Measurements from ENCODE around the gene MAP3K13.

The MAP3K13 gene

DNA sequence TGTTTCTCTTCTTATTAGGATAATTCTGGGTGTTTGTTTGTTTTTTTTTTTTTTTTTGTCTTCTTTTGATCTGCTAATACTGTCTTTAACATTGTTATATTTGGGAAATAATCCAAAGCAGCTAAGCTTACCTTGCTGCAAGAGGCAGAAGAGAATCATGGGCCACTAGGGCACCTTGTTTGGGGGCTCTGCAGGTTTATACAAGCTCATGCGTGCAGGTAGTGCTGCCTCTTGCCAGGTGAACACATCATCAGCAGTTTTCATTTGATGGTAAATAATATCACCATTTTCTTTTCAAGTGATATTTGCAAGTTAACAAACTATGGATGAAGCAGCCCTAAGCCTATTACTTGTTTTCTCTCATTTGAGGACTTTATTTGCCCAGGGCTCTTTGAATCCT is 37.9 kb downstream of the MAP3K13 start:
- no peaks in the 10 kb centered on the region for H3K79me2 ChIP-seq (ENCODE audit: low read length)
- H4K20me1 ChIP-seq (ENCODE audit: insufficient read depth, low read length): no peaks in the 10 kb centered on the region
- H3K36me3 ChIP-seq (replicated peaks; ENCODE audit: low read depth, low read length): no peaks in the 10 kb centered on the region

GRCh38 chr3:185401319-185401955 is 38.5 kb downstream of the MAP3K13 start:
- Histone ChIP-seq H3K27ac (ENCODE audit: low read length) (no peak overlapping the region), H3K4me2 (ENCODE audit: low read length) (no peak overlapping the region), H3K27me3 (ENCODE audit: low read depth, low read length) (peaks cover 48% of the 10 kb centered on the region), H3K9me3 (ENCODE audit: insufficient read depth, low read length) (no peaks in the 10 kb centered on the region), H3K9ac (ENCODE audit: low read length) (no peak overlapping the region), H2AFZ (ENCODE audit: low read depth, low read length) (no peak overlapping the region), H4K20me1 (ENCODE audit: insufficient read depth, low read length) (no peaks in the 10 kb centered on the region), H3K4me3 (ENCODE audit: low read length) (no peak overlapping the region), H3K79me2 (ENCODE audit: low read length) (no peaks in the 10 kb centered on the region), H3K4me1 (ENCODE audit: low read length) (no peaks in the 10 kb centered on the region), H3K36me3 (replicated peaks; ENCODE audit: low read depth, low read length) (no peaks in the 10 kb centered on the region)
- no peak for TF ChIP-seq EZH2phosphoT487 (IDR thresholded peaks at IDR 0.05; ENCODE audit: low read depth)
- TF ChIP-seq, protein P1, sequence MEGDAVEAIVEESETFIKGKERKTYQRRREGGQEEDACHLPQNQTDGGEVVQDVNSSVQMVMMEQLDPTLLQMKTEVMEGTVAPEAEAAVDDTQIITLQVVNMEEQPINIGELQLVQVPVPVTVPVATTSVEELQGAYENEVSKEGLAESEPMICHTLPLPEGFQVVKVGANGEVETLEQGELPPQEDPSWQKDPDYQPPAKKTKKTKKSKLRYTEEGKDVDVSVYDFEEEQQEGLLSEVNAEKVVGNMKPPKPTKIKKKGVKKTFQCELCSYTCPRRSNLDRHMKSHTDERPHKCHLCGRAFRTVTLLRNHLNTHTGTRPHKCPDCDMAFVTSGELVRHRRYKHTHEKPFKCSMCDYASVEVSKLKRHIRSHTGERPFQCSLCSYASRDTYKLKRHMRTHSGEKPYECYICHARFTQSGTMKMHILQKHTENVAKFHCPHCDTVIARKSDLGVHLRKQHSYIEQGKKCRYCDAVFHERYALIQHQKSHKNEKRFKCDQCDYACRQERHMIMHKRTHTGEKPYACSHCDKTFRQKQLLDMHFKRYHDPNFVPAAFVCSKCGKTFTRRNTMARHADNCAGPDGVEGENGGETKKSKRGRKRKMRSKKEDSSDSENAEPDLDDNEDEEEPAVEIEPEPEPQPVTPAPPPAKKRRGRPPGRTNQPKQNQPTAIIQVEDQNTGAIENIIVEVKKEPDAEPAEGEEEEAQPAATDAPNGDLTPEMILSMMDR (IDR thresholded peaks at IDR 0.05; ENCODE audit: low read depth, low read length): no peak

More for the DNA sequence above, 37.9 kb downstream of the MAP3K13 start:
- no peak overlapping the region for H3K9ac ChIP-seq (ENCODE audit: low read length)
- no peak overlapping the region for H2AFZ ChIP-seq (ENCODE audit: low read depth, low read length)
- no peak overlapping the region for H3K4me2 ChIP-seq (ENCODE audit: low read length)
- no peaks in the 10 kb centered on the region for H3K4me1 ChIP-seq (ENCODE audit: low read length)
- H3K27ac ChIP-seq (ENCODE audit: low read length): no peak overlapping the region
- no peak overlapping the region for H3K4me3 ChIP-seq (ENCODE audit: low read length)
- TF ChIP-seq, protein P1 (IDR thresholded peaks at IDR 0.05; ENCODE audit: low read depth, low read length): no peak
- TF ChIP-seq EZH2phosphoT487 (IDR thresholded peaks at IDR 0.05; ENCODE audit: low read depth): no peak
- no peaks in the 10 kb centered on the region for H3K9me3 ChIP-seq (ENCODE audit: insufficient read depth, low read length)
- H3K27me3 ChIP-seq (ENCODE audit: low read depth, low read length): peaks cover 44% of the 10 kb centered on the region

DNA sequence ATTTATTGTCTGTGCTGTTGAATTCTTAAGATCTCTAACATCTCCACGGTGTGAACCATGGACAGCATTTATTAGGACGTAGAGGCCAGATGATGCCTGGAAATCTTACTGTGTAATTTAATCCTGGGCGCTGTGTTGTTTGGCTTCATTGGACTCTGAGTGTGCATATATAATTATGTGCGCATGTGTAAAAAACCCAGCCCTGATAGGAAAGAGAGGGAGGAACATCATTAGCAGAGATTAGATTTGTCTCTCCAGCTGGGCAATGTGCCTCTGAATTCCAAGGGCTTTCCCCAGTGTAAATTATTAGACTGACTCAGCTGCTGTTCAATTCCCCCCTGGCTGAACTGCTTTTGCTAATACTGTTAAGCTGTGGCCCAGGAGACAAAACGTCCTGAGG is 39.6 kb downstream of the MAP3K13 start:
- H3K9ac ChIP-seq (ENCODE audit: low read length): no peak overlapping the region
- no peak for TF ChIP-seq EZH2phosphoT487 (IDR thresholded peaks at IDR 0.05; ENCODE audit: low read depth)
- TF ChIP-seq, protein P1 (IDR thresholded peaks at IDR 0.05; ENCODE audit: low read depth, low read length): no peak

GRCh38 chr3:185403002-185403401 is 40.1 kb downstream of the MAP3K13 start:
- Histone ChIP-seq H4K20me1 (ENCODE audit: insufficient read depth, low read length) (no peaks in the 10 kb centered on the region), H3K9me3 (ENCODE audit: insufficient read depth, low read length) (no peaks in the 10 kb centered on the region), H3K4me3 (ENCODE audit: low read length) (no peak overlapping the region), H3K36me3 (replicated peaks; ENCODE audit: low read depth, low read length) (no peaks in the 10 kb centered on the region), H3K4me2 (ENCODE audit: low read length) (no peak overlapping the region), H3K27me3 (ENCODE audit: low read depth, low read length) (peaks cover 50% of the 10 kb centered on the region), H3K27ac (ENCODE audit: low read length) (no peak overlapping the region), H3K9ac (ENCODE audit: low read length) (no peak overlapping the region), H2AFZ (ENCODE audit: low read depth, low read length) (no peak overlapping the region), H3K4me1 (ENCODE audit: low read length) (no peaks in the 10 kb centered on the region), H3K79me2 (ENCODE audit: low read length) (no peaks in the 10 kb centered on the region)
- TF ChIP-seq, protein P1 (IDR thresholded peaks at IDR 0.05; ENCODE audit: low read depth, low read length): no peak
- no peak for TF ChIP-seq EZH2phosphoT487 (IDR thresholded peaks at IDR 0.05; ENCODE audit: low read depth)

More for the DNA sequence above, 39.6 kb downstream of the MAP3K13 start:
- Histone ChIP-seq H2AFZ (ENCODE audit: low read depth, low read length) (no peak overlapping the region), H3K36me3 (replicated peaks; ENCODE audit: low read depth, low read length) (no peaks in the 10 kb centered on the region), H3K4me1 (ENCODE audit: low read length) (no peaks in the 10 kb centered on the region), H3K27ac (ENCODE audit: low read length) (no peak overlapping the region), H4K20me1 (ENCODE audit: insufficient read depth, low read length) (no peaks in the 10 kb centered on the region), H3K79me2 (ENCODE audit: low read length) (no peaks in the 10 kb centered on the region), H3K9me3 (ENCODE audit: insufficient read depth, low read length) (no peaks in the 10 kb centered on the region), H3K4me3 (ENCODE audit: low read length) (no peak overlapping the region), H3K27me3 (ENCODE audit: low read depth, low read length) (peaks cover 50% of the 10 kb centered on the region), H3K4me2 (ENCODE audit: low read length) (no peak overlapping the region)
